D341Med (cell line): ENCODE results near the gene CCDC175.
A peak's percentile ranks its signal among the peaks of the same experiment; 100 is the strongest.

ENCODE experiments used
- DNase-seq: peaks from one replicate; pipeline ENCODE4 v3.0.0; 2012; ENCODE audit warnings: low spot score

CCDC175 gene

DNA sequence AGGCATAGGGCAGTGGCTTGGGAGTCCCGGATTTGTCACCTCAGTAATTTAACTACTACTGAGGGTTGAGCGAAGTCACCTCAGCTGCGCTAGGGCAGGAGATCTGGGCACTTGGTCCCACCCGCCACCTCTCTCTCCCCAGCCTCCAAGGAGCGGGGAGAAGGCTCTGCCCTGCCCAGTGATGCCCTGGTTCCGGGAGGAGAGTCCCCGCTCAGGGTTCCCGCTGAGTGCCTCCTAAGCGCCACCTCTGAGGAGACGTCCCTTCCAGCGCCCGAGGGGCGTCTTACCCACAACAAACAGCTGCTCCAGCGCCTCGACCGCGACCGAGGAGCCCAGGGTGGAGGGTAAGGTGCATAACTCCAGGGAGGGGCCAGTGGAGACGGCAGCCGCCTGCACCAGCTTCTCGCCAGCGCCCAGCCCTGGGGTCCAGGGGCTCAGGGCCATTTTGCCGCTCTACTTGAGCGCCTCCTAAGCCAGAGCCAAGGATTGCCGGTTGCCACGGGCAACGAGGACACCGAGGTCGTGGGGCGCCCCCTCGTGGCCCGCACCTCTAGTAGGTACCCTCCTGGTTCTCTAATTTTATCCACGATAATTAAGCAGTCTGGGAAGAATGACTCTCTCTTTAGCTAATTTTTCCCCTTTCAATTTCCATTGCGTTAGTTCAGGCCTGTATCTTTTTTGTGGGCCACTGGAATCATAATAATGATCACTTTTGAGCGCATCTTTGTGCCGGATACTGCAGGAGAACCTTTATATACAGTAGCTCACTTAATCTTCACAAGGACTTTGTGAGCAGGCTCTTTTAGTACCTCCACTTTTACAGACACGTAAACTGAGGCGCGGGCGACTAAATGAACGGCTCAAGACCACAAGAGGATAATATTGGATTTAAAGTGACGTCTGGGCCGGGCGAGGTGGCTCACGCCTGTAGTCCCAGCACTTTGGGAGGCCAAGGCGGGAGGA is at the start of gene CCDC175:
TSS of gene CCDC175 (minus strand) at position 481 of the 963 bp plus-strand sequence. CDS start at position 444, 37 bp downstream.
- peak; percentile 88 for DNase-seq

GRCh38 chr14:59622631-59623030 is 46.0 kb upstream of the CCDC175 start:
- no peak for DNase-seq

GRCh38 chr14:59619061-59619460 is 42.4 kb upstream of the CCDC175 start:
- no peak for DNase-seq

DNA sequence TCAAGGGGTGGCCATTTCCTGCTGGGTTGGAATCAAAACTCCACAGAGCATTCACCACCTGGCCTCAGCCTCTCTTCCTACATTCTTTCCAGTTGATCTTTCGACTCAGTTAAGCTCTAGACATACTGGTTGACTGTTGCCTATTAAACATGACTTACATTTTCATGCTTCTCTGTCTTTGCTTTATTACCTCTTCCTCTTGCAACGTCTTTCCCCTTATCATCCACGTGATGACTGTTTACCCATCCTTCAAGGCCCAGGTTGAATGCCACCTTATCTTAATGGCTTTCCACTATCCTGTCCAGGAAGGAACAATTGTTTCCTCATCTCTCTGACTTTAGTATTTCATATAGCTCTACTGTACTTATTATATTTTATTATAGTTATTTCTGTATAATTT is 24.4 kb upstream of the CCDC175 start:
- DNase-seq: no peak

GRCh38 chr14:59600211-59600945 is 23.8 kb upstream of the CCDC175 start:
- DNase-seq: no peak

DNA sequence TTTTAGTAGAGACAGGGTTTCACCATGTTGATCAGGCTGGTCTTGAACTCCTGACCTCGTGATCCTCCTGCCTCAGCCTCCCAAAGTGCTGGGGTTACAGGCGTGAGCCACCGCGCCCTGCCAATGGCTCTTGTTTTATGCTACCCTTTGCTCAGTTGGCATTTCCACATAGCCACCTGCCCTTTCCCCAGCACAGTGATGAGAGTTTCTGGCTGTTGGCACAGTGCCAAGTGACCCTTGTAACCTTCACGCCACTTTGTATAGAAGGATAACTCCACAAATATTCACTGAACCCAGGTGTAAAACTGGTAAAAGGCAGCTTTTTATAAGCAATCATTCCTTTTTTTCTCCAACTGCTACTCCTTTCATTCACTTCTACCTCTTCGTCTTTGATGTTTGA is 18.5 kb upstream of the CCDC175 start:
- DNase-seq: no peak

DNA sequence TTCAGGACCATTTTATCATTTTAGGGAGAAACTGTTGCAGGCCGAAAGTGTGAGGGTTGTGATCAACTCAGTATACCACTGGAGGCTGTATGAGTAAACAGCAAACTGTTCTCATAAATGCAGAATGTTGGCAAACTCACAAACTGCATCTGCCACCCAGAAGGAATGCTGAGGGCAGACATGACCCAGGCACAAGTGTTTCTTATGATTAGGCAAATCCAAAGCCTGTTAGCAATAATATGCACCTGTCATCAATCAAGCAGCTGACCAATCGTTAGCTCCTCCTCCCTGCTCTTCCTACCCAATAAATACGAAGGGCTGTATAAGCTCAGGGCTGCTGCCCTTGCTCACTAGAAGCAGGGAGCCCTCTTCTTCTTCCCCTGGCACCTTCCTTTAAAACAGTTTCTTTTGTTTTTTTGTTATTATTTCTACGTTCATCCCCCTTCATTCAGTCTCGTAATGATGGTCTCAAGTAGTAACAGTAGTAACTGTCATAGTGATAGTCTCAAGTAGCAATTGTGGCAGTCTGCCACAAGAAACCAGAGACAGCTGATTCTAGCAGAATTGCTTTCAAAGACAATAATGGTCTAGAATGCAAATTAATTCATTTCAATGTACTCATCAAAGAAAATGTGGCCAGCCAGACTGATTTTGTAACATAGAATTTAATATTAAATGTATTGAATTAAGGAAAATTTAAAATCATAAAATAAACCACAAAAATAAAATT is 15.2 kb upstream of the CCDC175 start:
- DNase-seq: no peak

DNA sequence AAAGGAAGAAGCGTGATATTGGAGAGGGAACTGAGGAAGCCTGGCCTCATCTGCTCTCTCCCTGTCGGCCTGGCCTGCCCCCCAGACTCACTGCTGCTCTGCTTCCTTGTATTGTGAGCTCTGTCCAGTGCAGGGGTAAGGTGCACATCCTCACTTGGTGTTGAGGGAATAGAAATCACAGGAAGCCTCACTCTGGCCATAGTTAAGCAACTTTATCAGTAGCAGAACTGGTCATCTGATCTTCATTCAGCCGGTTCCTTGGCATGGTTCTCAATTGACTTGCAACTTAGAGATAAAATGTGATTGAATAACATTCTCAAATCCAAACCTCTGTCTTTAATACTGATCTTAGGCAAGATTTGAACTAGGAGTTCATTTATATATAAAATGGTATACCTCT is 11.5 kb upstream of the CCDC175 start:
- DNase-seq: no peak

DNA sequence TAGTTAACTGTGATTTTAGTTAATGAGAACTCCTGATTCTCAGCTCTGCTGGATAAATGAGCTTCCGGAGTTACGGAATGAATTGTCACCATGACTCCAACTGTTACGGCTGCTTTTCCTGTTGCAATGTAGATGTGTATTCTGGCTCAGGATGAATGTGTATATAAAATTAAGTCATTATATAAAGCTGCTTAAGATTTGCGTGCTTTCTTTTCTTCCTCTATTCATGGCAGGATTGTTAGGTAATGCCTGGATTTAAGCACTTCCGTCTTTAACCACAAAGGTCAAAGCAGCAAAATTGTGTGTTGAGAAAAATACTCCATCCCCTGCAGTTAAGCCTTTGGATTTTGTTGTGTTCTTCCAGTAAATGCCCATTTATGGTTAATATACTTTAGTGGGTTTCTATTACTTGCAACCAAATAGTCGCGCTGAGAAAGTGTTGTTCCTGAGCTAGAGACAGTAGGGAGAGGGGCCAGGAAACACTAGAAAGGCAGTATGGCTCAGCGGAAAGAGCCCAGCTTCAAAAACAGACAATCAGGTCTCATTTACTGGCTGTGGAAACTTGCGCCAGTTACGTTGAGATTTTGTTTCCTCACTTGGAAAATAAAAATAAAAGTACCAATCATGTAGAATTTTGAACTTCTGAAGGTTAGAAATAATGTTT is 9.4 kb upstream of the CCDC175 start:
- no peak for DNase-seq

DNA sequence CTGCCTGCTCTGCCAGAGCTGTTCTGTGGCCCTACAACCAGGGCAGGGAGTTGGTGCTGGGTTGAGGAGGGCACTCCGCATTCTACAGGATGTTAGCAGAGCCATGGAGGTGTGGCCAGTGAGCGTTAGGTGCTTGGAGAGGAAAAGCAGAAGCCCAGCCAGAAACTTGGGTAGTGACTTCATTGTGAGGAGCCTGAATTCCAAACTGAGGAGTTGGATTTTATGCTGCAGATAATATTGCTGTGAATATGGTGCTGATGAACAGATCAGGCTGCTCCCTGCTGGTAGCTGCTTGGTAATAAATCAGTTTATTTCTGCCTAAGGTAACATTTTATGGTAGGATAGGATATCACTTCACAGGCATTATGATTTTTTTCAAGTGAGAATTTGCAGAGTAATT is 7.1 kb upstream of the CCDC175 start:
- peak; percentile 39 for DNase-seq

GRCh38 chr14:59582845-59583509 is 6.4 kb upstream of the CCDC175 start:
- peak; percentile 73 for DNase-seq

DNA sequence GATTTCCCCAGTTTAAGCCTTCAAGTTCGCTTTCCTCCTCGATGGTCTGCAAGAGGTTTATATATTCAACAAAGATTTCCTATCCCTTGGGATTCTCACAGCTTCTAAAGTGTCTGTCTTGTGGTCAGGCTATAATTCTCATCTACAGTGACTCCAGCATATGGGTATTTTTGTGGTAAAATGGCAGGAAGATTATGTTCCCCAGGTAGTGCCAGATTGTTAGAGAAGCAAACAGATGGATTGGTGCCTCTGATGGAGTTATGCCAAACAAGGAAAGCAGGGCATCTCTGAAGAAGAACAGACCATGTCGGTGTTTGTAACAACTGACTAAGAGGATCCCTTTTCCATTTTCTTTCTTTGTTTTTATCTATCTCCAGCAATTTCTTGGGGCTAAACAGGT is 5.5 kb upstream of the CCDC175 start:
- peak; percentile 34 for DNase-seq

DNA sequence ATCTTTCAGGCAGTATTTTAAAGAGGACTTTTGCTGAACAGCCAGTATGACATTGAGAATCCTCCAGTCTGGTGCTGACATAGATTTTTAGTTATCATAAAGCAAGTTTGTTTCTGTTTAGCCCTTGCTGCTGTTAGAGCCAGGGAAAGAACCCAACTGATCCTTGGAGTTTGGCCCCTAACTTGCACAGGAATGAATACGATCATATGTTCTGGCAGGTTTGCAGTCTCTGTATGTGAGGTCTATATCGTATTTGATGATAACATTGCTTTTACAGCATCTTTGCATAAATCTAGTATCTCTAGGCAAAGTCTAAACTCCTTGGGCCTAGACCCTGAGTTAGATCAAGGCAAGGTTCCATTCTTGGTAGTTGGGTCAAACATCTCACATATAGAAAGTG is 4.3 kb upstream of the CCDC175 start:
- DNase-seq: no peak

DNA sequence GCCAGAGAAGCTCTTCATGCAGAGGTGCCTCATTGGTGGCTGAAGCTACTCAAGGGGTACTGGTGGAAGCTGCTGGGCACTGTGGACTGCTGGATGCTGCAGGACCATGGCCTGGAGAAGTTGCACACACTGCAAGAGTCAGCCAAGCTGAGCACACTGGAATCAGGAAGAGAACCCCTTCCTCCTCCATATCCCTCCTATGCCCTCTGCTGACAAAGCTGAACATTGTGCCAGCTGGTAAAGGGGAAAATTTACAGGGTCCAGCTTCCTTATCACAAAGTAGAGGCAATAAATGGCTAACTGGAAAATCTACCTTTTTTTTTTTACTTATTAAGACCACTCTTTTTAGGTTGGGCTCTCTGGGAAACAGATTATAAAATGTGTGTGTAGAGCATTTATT is 6.5 kb downstream of the CCDC175 start:
- no peak for DNase-seq

GRCh38 chr14:59566725-59567124 is 9.9 kb downstream of the CCDC175 start:
- no peak for DNase-seq

DNA sequence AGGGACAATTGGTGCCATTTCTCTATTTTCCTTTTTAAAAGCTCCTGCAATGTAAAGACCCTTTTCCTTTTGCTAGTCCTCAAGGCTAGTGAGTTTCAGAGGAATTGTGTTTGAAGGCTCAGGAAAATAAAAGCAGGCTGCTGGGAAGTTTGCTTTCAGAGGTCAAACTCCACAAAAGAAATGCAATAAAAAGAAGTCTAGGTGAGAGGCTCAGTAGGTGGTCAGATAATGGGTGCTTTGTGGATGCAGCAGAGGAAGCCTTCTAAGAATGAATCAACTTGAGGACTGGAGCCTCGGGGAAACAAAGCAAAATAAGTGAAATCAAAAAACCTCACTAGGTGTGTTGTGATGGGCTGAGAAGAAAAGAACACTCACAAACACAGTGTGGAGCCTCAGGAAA is 10.3 kb downstream of the CCDC175 start:
- no peak for DNase-seq

DNA sequence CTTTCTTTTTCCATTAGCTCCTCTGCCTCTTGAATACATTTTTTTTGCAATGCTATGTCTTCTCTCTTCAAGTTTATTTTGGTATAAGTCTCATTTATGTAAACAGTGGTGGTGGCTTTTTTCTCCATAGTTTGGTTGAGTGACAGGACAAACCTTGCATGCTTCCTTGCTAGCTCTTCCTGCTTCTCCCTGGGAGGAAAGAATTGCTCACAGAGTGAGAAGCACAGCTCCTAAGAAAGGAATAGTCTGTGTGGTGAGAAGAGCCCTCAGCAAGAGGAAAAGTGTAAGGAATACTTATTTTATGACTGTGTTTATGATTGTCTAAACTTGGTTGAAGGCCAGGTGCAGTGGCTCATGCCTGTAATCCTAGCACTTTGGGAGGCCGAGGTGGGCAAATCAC is 11.5 kb downstream of the CCDC175 start:
- no peak for DNase-seq

- DNase-seq: no peak
Measured at GRCh38 chr14:59564366-59564765, 12.2 kb downstream of the CCDC175 start.

GRCh38 chr14:59547310-59547709 is 29.3 kb downstream of the CCDC175 start:
- DNase-seq: no peak

DNA sequence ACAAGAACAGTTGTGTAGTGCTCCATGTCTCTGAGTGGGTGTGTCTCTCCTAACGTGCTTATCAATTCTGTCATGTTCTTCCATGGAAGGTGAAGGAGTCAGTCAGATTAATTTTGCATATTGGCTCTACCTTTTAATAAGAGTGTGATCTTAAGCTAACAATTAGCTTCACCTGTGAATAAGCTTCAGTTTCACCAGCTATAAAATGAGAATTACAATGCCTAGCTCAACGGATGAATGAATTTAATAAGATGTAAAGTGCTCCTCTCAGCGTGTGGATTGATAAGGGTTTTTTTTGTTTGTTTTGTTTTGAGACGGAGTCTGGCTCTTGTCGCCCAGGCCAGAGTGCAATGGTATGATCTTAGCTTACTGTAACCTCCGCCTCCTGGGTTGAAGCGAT is 32.7 kb downstream of the CCDC175 start:
- DNase-seq: no peak

- no peak for DNase-seq
Measured at GRCh38 chr14:59541731-59542130, 34.9 kb downstream of the CCDC175 start.
